GM21825 (cell line): ENCODE measurements around the gene OR2A14.
A peak's percentile ranks its signal among the peaks of the same experiment; 100 is the strongest.
"Not testable (repeated sequence)": the region's sequence is repeated elsewhere in the genome, so short reads cannot be mapped to it uniquely, and the experiment has no call there.

Experiments
- ATAC-seq: cut with Tn5 transposase; IDR thresholded peaks from one replicate; pipeline ENCODE4 v1.9.1; 2021; ENCODE audit warnings: mild to moderate bottlenecking, moderate library complexity; ENCODE audit not compliant: unreplicated experiment

Gene OR2A14

DNA sequence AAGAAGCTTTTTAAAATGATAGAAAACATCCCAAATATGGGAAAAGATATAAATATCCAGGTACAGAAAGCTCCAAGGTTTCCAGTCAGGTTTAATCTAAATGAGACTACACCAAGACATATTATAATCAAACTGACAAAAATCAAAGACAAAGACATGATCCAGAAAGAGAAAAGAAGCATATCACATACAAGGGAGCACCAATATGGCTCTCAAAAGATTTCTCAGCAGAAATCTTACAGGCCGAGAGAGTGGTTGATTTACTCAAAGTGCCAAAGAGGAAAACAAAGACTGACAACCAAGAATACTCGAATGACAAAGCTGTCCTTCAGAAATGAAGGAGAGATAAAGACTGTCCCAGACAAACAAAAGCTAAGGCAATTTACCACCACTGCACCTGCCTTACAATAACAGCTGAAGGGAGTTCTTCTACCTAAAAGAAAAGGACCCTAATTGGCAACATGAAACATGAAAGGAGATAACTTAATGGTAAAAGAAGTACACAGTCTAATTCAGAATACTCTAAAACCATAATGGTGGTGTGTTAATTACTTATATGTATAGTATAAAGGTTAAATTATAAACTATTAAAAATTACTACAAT, 25.4 kb downstream of the OR2A14 start:
- no peak for ATAC-seq

DNA sequence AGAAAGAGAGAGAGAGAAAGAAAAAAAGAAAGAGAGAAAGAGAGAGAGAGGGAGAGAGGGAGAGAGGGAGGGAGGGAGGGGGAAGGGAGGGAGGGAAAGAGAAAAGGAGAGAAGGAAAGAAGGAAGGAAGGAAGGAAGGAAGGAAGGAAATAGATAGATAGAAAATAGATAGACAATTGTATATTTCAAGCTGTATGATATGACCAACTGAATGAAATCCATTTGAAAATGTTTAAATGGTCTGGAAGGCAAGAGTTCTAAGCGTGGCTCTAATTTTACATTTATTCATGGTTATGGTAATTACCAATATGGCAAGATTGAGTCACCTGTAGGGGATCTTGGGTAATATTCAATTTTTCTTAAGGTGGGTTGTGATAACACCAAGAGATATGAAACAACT, 35.9 kb downstream of the OR2A14 start:
- no peak for ATAC-seq

DNA sequence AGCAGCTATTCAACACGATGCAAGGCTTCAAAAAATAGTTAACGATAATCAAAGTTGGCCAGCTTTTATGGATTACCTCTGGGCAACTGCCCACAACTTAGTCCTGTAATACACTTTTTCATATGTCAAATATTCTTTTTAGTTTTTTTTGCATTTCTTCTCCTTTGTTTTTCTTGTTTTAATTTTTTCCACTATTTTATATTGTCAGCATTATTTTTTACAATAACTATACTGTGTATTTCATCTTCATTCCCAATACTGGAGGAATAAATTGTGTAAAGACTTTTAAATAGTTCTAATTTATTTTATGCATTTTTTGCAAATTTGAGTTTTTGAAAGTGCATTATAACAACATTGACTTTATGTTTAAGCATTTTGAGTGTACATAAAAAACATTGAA, 41.8 kb downstream of the OR2A14 start:
- no peak for ATAC-seq

DNA sequence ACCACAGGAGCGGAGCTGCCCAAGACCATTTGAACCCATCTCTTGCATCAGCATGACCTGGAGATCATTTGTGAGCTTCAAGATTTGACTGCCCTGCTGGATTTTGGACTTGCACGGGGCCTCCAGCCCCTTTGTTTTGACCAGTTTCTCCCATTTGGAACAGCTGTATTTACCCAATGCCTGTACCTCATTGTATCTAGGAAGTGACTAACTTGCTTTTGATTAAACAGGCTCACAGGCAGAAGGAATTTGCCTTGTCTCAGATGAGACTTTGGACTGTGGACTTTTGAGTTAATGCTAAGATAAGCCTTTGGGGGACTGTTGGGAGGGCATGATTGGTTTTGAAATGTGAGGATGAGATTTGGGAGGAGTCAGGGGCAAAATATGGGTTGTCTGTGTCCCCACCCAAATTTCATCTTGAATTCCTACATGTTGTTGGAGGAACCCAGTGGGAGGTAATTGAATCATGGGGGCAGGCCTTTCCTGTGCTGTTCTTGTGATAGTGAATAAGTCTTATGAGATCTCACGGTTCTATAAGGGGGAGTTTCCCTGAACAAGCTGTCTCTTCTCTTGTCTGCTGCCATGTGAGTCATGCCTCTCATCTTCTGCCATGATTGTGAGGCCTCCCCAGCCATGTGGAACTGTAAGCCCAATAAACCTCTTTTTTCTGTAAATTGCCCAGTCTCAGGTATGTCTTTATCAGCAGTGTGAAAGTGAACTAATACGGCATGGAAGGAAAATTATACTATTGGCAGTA, 48.8 kb downstream of the OR2A14 start:
- not testable (repeated sequence) for ATAC-seq

DNA sequence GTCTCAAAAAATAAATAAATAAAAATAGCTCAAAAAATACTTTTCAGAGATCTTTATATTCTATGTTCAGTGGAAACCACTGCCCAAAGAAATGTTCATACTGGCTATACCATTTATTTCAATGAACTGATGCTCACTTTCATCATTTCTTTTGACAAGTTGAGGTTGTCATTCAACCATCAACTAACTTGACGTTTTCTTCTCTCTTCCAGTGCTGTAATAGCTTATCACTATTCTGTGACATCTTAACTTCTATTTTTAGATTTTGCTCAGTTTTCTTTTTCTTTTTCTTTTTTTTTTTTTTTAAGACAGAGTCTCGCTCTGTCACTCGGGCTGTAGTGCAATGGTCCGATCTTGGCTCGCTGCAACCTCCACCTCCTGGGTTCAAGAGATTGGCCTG, 51.6 kb downstream of the OR2A14 start:
- no peak for ATAC-seq

- ATAC-seq: peak; percentile 96
Measured at GRCh38 chr7:144178380-144179164, 55.6 kb downstream of the OR2A14 start.

DNA sequence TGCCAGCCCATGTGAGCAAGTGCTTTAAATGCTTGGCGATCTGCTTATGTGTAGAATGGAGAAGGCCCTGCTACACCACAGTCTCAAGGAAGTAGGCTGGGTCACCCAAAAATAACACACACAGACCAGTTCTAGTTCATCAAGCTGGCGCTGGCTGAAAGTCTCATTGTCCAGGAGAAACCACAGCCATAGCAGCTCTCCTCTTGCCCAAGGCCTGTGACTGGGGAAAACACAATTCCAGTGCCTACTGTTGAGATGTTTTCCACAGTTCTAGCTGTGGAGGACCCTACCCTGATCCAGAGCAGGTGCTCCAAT, 56.1 kb downstream of the OR2A14 start:
- ATAC-seq: not testable (repeated sequence)
